NCI-H1694 (cell line): ENCODE results near the gene USP27X.
A peak's percentile ranks its signal among the peaks of the same experiment; 100 is the strongest.

Source experiments
- DNase-seq: peaks from one replicate; lab custom pipeline; 2025; lab: John Stamatoyannopoulos, UW

USP27X gene

GRCh38 chrX:49884290-49884862 lies 5.1 kb downstream of the USP27X start:
- peak; percentile 61 for DNase-seq

- no peak for DNase-seq
These were observed 13.3 kb downstream of the USP27X start for GRCh38 chrX:49892542-49892941.

DNA sequence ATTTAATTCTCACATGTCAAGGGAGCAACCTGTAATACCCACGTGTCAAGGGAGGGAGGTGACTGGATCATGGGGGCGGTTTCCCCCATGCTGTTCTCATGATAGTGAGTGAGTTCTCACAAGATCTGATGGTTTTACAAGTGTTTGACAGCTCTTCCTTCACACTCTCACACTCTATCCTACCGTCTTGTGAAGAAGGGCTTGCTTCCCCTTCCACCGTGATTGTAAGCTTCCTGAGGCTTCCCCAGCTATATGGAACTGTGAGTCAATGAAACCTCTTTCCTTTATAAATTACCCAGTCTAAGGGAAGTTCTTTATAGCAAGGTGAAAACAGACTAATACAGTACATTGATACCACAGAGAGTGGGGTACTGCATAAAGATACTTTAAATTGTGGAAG lies 17.7 kb downstream of the USP27X start:
- DNase-seq, result no peak

DNA sequence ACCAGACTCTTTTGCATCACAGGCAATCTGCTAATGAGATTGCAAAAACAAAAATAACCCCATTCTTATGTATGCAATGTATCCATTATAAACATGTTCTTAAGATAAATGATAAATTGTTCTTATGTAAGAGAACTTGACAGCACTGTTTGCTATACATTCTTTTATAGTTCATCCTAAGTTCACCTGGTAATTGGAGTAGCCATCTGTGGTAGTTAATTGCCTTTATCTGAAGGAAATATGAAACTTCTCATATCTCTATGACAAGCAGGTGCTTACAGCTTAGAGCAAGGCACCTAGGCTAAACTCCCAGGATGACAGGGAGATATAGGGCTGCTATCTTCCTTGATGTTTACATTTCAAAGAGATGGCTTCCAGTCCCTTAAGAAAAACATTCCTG lies 21.8 kb downstream of the USP27X start:
- no peak for DNase-seq

DNA sequence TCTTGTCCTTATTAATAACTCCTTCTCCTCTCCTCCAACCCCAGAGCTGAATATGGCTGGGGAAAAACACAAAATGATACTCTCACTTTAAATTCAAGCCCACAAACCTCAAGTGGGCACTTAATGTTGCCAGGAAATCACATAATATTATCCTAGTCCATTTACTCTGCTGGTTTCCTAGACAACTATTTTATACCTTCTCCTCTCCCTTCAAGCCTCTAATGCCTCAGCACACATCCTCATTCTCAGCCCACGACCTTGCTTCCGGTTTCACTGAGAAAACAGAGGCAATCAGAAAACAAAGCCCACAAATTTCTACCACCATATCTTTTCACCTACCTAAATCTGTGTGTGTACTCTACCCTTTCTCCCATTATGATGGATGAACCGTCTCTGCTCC lies 31.1 kb downstream of the USP27X start:
- no peak for DNase-seq

- DNase-seq, result no peak
These were observed 32.8 kb downstream of the USP27X start for GRCh38 chrX:49912086-49912485.

DNA sequence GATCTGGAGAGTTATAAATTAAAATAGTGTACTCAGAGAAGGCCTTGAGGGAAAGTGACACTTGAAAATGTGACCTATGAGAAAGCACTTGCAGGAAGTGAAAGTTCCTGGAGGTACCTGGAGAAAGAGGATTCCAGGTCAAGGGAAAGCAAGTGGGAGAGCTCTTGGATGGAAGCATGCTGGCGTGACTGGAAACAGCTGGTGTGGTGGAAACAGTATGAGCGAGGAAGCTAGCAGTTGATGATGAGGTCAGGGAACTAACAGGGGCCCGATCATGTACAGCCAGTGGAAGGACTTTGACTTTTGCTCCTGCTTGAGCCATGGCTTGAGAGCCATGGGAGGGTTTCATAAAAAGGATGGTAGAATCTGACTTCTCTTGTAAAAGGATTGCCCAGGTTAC lies 33.6 kb downstream of the USP27X start:
- no peak for DNase-seq

GRCh38 chrX:49915361-49916222 lies 36.3 kb downstream of the USP27X start:
- peak; percentile 58 for DNase-seq

- DNase-seq, result peak; percentile 44
These were observed 40.3 kb downstream of the USP27X start for GRCh38 chrX:49919617-49920016.

DNA sequence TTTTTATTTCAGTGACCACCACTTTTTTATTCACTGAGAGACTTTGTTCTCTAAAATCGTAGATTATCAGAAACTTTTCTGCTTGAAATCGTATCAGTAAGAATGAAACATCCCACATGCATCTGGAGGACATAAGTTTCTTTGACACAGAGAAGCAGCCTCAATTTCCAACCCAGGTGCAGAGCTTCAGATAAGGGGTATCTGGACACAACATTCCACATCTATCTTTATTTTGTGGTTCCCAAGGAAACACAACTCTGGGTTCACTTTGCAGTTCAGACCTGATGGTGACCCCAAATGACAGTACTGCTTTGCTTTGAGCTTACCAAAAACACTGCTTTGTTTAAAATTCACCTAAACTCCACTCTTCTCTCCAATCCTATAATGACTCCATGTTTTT lies 41.8 kb downstream of the USP27X start:
- DNase-seq, result no peak

GRCh38 chrX:49922291-49923241 lies 43.3 kb downstream of the USP27X start, which contains the start of gene CLCN5:
CLCN5 (plus strand) TSS chrX:49922596; CDS start chrX:49925299, 2,703 bp downstream.
- DNase-seq, result peak; percentile 89

GRCh38 chrX:49925176-49925575 lies 45.9 kb downstream of the USP27X start:
- DNase-seq, result peak; percentile 8

DNA sequence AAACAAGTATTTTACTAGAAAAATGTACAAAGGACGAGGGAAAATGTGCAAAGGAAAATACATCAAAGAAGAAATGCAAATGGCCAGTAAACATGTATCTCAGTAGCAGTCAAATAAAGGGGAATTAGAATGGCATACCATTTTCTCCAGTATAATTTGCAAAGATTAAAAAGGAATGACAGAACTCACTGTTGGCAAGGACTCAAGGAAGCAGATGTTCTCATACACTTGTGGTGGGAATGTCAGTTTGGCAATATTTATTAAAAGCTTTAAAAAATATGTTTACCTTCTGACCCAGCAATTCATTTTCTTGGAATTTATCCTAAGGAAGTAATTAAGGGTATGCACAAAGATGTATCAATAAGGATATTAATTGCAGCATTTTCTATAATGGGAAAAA lies 50.8 kb downstream of the USP27X start:
- DNase-seq, result peak; percentile 42
